Activated CD4-positive, CD25-positive, alpha-beta regulatory T cell treated with anti-CD3 and anti-CD28 coated beads, Interleukin-2, amount 50 U/mL, for 24 hours (primary cell): ENCODE results near the gene ARL6IP1.
"Not testable (repeated sequence)": the region's sequence is repeated elsewhere in the genome, so short reads cannot be mapped to it uniquely, and the experiment has no call there.

Experiments
- ATAC-seq, 2 donors: fragments of 150-1000 bp; cut with Tn5 transposase; one replicate each; pipeline ENCODE4 v1.10.0; 2021; ENCODE audit warnings: mild to moderate bottlenecking in 1 of 2, moderate library complexity in 1 of 2

Gene ARL6IP1

GRCh38 chr16:18757960-18758660 is 43.2 kb downstream of the ARL6IP1 start:
- ATAC-seq: not testable (repeated sequence)

GRCh38 chr16:18756639-18757038 is 44.7 kb downstream of the ARL6IP1 start:
- not testable (repeated sequence) for ATAC-seq

- not testable (repeated sequence) for ATAC-seq
These were observed 58.5 kb downstream of the ARL6IP1 start for GRCh38 chr16:18742870-18743269.
